ENCODE results near the gene WDR46.

- TF ChIP-seq CTCF (IDR thresholded peaks at IDR 0.05) (no peak), POLR2A (IDR thresholded peaks at IDR 0.05) (no peak), POLR2AphosphoS5 (IDR thresholded peaks at IDR 0.05) (no peak)
Measured at GRCh38 chr6:33279257-33279695, 9.8 kb downstream of the WDR46 start.

Data from stomach (tissue), 4 donors.